Measurements from ENCODE around the gene KLHL21.

Gene KLHL21

GRCh38 chr1:6624710-6625583, 22.3 kb upstream of the KLHL21 start, which contains the start of gene THAP3:
Gene THAP3, plus strand, starts transcription at chr1:6624868. Its CDS starts 351 bp downstream, at chr1:6625219.
- peak within 1 kb of the TSS; percentile 78 for H3K4me3 ChIP-seq (ENCODE audit: low read depth, low read length)
- TF ChIP-seq CTCF (IDR thresholded peaks at IDR 0.05; ENCODE audit: control insufficient read depth, extremely low read depth, insufficient read depth), result no peak
- no peak for DNase-seq (ENCODE audit: low read depth)

GRCh38 chr1:6623269-6623965, 20.7 kb upstream of the KLHL21 start:
- no peak for TF ChIP-seq CTCF (IDR thresholded peaks at IDR 0.05; ENCODE audit: control insufficient read depth, extremely low read depth, insufficient read depth)
- H3K4me3 ChIP-seq (ENCODE audit: low read depth, low read length), result no peak overlapping the region
- DNase-seq (ENCODE audit: low read depth), result peak; percentile 63

- no peak for DNase-seq (ENCODE audit: low read depth)
- no peak overlapping the region for H3K4me3 ChIP-seq (ENCODE audit: low read depth, low read length)
- TF ChIP-seq CTCF (IDR thresholded peaks at IDR 0.05; ENCODE audit: control insufficient read depth, extremely low read depth, insufficient read depth), result no peak
Observed at GRCh38 chr1:6622396-6623152, 19.9 kb upstream of the KLHL21 start.

- no peak overlapping the region for H3K4me3 ChIP-seq (ENCODE audit: low read depth, low read length)
- TF ChIP-seq CTCF (IDR thresholded peaks at IDR 0.05; ENCODE audit: control insufficient read depth, extremely low read depth, insufficient read depth), result no peak
- DNase-seq (ENCODE audit: low read depth), result no peak
Observed at GRCh38 chr1:6621429-6622391, 19.0 kb upstream of the KLHL21 start.

GRCh38 chr1:6619045-6619444, 16.4 kb upstream of the KLHL21 start:
- no peak for TF ChIP-seq CTCF (IDR thresholded peaks at IDR 0.05; ENCODE audit: control insufficient read depth, extremely low read depth, insufficient read depth)
- no peak for DNase-seq (ENCODE audit: low read depth)
- no peak overlapping the region for H3K4me3 ChIP-seq (ENCODE audit: low read depth, low read length)

All from LNCaP clone FGC (cell line).